Loucy (cell line): ENCODE measurements around the gene CUX1.
"Not testable (repeated sequence)": the region's sequence is repeated elsewhere in the genome, so short reads cannot be mapped to it uniquely, and the experiment has no call there.

Experiments
- EZH2phosphoT487 ChIP-seq: fragments of 200-600 bp; IDR thresholded peaks from 2 replicates; pipeline ENCODE4 v1.6.1; 2018; ENCODE audit warnings: antibody characterized with exemption, mild to moderate bottlenecking, moderate library complexity, borderline replicate concordance
- TF ChIP-seq, protein P1 (sequence below): fragments of 200-600 bp; sonication (generic); conservative IDR thresholded peaks from 2 replicates; pipeline ENCODE4 v1.5.1; 2014; ENCODE audit warnings: mild to moderate bottlenecking, antibody characterized with exemption, low read length

DNA sequence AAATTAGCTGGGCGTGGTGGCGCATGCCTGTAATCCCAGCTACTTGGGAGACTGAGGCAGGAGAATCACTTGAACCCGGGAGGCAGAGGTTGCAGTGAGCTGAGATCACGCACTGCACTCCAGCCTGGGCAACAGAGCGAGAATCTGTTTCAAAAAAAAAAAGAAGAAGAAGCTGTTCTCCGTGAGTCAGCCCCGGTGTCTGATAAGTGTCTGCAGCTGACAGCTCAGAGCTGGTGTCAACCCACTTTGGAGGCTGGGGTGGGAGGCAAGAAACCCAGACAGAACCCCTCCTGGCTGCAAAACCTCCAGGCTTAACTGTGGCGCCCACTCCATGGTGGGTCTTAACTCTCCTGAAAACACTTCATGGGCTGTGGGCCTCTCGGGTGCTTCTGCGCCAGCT, 170.6 kb downstream of the CUX1 start:
- TF ChIP-seq, protein P1, sequence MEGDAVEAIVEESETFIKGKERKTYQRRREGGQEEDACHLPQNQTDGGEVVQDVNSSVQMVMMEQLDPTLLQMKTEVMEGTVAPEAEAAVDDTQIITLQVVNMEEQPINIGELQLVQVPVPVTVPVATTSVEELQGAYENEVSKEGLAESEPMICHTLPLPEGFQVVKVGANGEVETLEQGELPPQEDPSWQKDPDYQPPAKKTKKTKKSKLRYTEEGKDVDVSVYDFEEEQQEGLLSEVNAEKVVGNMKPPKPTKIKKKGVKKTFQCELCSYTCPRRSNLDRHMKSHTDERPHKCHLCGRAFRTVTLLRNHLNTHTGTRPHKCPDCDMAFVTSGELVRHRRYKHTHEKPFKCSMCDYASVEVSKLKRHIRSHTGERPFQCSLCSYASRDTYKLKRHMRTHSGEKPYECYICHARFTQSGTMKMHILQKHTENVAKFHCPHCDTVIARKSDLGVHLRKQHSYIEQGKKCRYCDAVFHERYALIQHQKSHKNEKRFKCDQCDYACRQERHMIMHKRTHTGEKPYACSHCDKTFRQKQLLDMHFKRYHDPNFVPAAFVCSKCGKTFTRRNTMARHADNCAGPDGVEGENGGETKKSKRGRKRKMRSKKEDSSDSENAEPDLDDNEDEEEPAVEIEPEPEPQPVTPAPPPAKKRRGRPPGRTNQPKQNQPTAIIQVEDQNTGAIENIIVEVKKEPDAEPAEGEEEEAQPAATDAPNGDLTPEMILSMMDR, result not testable (repeated sequence)
- not testable (repeated sequence) for TF ChIP-seq EZH2phosphoT487
